Common myeloid progenitor, CD34-positive (primary cell): ENCODE data around the gene FBLN5.

ENCODE experiments used
- CTCF ChIA-PET: fragments of 350-600 bp; sonication (Branson Sonifier 250); formaldehyde crosslinking; loops from one replicate; lab custom pipeline; 2021; ENCODE audit warnings: antibody characterized with exemption; lab: Charles Lee
- POLR2A ChIA-PET: fragments of 350-600 bp; sonication (Branson Sonifier 250); formaldehyde crosslinking; loops from one replicate; lab custom pipeline; 2021; ENCODE audit warnings: antibody characterized with exemption; lab: Charles Lee
- DNase-seq, 3 donors: peaks; one replicate each; pipeline versions ENCODE4 v3.0.0 to v3.0.0-alpha.2; 2013
- H3K27ac ChIP-seq, 2 experiments: 1 replicate in 1 of 2; 2 replicates in 1 of 2; pipeline ENCODE4 v1.7.0; 2013; ENCODE audit warnings: inconsistent platforms in 2 of 2, low read length in 2 of 2, mild to moderate bottlenecking in 2 of 2, low read depth in 1 of 2, moderate library complexity in 1 of 2; ENCODE audit not compliant: severe bottlenecking in 2 of 2, insufficient read depth in 1 of 2, poor library complexity in 1 of 2
- H3K27me3 ChIP-seq, 5 experiments: replicated peaks in 2 of 5; 1 replicate in 3 of 5; 2 replicates in 2 of 5; pipeline versions ENCODE4 v1.6.1 to v1.7.0; 2013; ENCODE audit warnings: low read length in 4 of 5, mild to moderate bottlenecking in 2 of 5, moderate library complexity in 2 of 5, inconsistent platforms in 1 of 5; ENCODE audit not compliant: insufficient read depth in 5 of 5, control insufficient read depth in 4 of 5
- H3K36me3 ChIP-seq, 4 experiments: 1 replicate in 2 of 4; 2 replicates in 2 of 4; pipeline versions ENCODE4 v1.6.1 to v1.7.0; 2013; ENCODE audit warnings: low read length in 3 of 4, control low read depth in 1 of 4, mild to moderate bottlenecking in 1 of 4; ENCODE audit not compliant: control insufficient read depth in 4 of 4, insufficient read depth in 4 of 4
- H3K4me1 ChIP-seq, 4 experiments: 1 replicate in 3 of 4; 2 replicates in 1 of 4; pipeline versions ENCODE4 v1.6.1 to v1.7.1; 2013; ENCODE audit warnings: low read length in 3 of 4, mild to moderate bottlenecking in 3 of 4, control low read depth in 1 of 4, inconsistent platforms in 1 of 4, moderate library complexity in 1 of 4; ENCODE audit not compliant: control insufficient read depth in 4 of 4, insufficient read depth in 4 of 4; ENCODE audit errors: control extremely low read depth in 1 of 4
- H3K4me3 ChIP-seq, 7 experiments: 1 replicate in 4 of 7; 2 replicates in 3 of 7; pipeline versions ENCODE4 v1.5.1 to v1.7.0; 2013; ENCODE audit warnings: mild to moderate bottlenecking in 7 of 7, low read length in 6 of 7, moderate library complexity in 6 of 7, inconsistent platforms in 2 of 7, low read depth in 2 of 7, control low read depth in 1 of 7; ENCODE audit not compliant: insufficient read depth in 4 of 7, control insufficient read depth in 1 of 7; ENCODE audit errors: extremely low read depth in 1 of 7
- H3K9me3 ChIP-seq, 5 experiments: 1 replicate in 4 of 5; 2 replicates in 1 of 5; pipeline versions ENCODE4 v1.6.1 to v1.7.1; 2013; ENCODE audit warnings: low read length in 4 of 5, mild to moderate bottlenecking in 2 of 5, inconsistent platforms in 1 of 5, low read depth in 1 of 5, moderate library complexity in 1 of 5; ENCODE audit not compliant: control insufficient read depth in 4 of 5, insufficient read depth in 2 of 5; ENCODE audit errors: control extremely low read depth in 1 of 5
- whole genome bisulfite sequencing: methylation state at CpG from one replicate; pipeline ENCODE4 v1.1.5; 2013; ENCODE audit not compliant: insufficient coverage; 5-methylcytosine and 5-hydroxymethylcytosine counted together

FBLN5 gene

DNA sequence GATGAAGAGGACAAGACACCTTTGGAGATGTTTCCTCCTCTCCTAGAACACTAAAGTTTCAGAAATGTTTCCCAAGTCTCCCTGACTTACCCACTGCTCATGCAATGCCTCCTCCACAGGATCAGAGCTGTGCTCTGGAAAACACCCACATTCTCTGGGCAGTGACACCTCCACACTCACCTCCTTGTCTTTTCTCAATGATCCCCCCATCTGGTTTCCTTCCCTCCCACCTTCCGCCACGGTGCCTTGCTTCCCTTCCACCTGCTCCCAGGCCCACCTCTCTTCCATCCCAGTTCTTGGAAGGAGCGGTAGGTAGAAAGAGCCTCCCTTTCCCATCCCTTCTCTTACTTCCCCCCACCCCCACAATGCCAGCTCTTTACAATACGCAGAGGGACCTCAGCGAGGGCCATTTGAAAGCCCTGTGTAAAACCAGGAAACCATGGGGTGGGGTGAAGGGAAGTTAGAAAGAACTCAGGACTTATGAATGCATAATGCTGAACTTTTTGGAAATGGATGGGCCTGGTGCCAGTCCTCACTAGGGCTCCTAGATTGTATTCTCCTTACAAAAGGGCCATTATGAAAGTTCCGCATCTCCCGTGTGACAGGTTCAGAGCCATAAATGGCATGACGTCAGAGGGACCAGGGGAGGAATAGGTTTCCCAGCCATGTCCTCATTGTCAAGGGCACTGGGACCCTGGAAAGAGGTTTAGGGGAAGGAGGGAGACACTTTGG lies 12.8 kb downstream of the FBLN5 start:
- H3K4me3 ChIP-seq, result no peak overlapping the region
- H3K36me3 ChIP-seq, result no peaks in the 10 kb centered on the region
- no peaks in the 10 kb centered on the region for H3K4me1 ChIP-seq
- H3K9me3 ChIP-seq, result no peaks in the 10 kb centered on the region
- CTCF ChIA-PET, result no interaction called here
- H3K27me3 ChIP-seq, result no peaks in the 10 kb centered on the region
- no peak overlapping the region for H3K27ac ChIP-seq
- DNase-seq, result no peak
- WGBS, result 94% methylated on average over 5 of the region's 8 CpGs
- POLR2A ChIA-PET, result no interaction called here

DNA sequence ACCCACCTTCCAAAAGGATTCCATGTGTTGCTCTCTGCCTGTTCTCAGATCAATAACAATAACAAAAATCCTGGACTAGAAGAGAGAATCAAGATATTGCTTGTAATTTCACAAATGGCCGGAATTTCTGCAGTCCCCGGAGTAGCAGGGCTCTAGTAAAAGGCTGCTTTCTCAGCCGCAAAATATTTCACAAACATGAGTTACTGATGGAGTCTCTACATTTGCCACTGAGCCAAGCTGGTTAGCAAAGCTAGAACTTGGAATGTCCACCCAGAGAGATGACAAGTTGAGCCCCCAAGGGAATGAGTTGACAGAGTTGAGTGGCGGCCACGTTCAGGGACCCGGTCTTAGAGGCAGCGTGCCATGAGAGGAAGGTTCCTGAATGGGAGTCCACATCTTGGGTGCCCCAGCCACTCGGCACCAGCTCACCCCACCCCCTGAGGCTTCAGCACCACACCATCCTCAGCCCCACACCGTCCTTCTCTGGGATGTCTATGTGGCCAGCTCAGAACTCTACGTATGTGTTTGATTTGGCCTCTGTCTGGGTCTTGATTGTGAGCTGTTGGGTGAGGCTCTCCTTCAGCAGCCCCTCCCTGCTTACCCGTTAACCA lies 15.9 kb downstream of the FBLN5 start:
- Histone ChIP-seq H3K4me3 (no peak overlapping the region), H3K27ac (no peak overlapping the region), H3K9me3 (no peaks in the 10 kb centered on the region), H3K27me3 (no peaks in the 10 kb centered on the region), H3K4me1 (no peaks in the 10 kb centered on the region), H3K36me3 (no peaks in the 10 kb centered on the region)
- WGBS, result 94% methylated on average over 8 of the region's 11 CpGs
- POLR2A ChIA-PET, result no interaction called here
- CTCF ChIA-PET, result no interaction called here
- no peak for DNase-seq

DNA sequence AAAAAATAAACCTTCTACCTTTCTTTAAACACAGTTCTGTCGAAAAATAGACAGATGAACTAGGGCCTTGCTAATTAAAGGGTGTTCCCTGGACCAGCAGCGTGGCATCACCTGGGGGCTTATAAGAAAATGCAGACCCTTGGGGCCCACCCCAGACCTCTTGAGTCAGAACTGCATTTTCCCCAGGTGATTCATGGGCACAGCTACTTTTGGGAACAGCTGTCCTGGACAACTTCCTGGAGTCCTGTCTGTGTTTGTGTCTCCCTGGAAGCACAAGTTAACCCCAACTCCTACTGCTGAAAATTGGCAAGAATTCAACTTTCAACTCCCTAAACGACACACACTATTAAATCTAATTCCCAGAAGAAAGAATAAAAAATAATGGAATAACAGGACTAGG lies 17.8 kb downstream of the FBLN5 start:
- no peaks in the 10 kb centered on the region for H3K27me3 ChIP-seq
- no peak overlapping the region for H3K27ac ChIP-seq
- POLR2A ChIA-PET, result no interaction called here
- no peaks in the 10 kb centered on the region for H3K4me1 ChIP-seq
- H3K9me3 ChIP-seq, result no peaks in the 10 kb centered on the region
- CTCF ChIA-PET, result no interaction called here
- DNase-seq, result no peak
- no peak overlapping the region for H3K4me3 ChIP-seq
- WGBS, result 100% methylated on average over 2 of the region's 3 CpGs
- H3K36me3 ChIP-seq, result no peaks in the 10 kb centered on the region

DNA sequence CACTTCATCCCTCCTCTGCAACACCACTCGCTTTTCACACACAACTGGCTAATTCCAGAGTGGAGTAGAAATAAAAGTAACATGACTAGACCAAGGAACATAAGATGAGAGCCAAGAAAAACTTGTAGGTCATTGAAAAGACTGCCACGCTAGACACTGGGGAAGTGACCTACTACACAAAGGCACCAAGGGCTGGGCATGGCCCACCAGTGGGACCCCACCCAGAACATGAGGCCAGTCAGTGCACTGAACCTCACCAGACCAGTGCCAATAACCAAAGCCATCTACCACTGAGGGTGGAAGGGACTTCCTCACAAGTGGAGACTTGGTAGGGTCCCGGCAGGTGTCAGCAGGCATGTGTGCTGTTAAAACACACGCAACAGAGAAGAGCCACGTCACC lies 19.7 kb downstream of the FBLN5 start:
- H3K4me1 ChIP-seq, result no peaks in the 10 kb centered on the region
- 100% methylated on average over 3 of the region's 5 CpGs for WGBS
- no peaks in the 10 kb centered on the region for H3K9me3 ChIP-seq
- no peaks in the 10 kb centered on the region for H3K36me3 ChIP-seq
- H3K27ac ChIP-seq, result no peak overlapping the region
- CTCF ChIA-PET, result no interaction called here
- no peaks in the 10 kb centered on the region for H3K27me3 ChIP-seq
- H3K4me3 ChIP-seq, result no peak overlapping the region
- POLR2A ChIA-PET, result no interaction called here
- no peak for DNase-seq

DNA sequence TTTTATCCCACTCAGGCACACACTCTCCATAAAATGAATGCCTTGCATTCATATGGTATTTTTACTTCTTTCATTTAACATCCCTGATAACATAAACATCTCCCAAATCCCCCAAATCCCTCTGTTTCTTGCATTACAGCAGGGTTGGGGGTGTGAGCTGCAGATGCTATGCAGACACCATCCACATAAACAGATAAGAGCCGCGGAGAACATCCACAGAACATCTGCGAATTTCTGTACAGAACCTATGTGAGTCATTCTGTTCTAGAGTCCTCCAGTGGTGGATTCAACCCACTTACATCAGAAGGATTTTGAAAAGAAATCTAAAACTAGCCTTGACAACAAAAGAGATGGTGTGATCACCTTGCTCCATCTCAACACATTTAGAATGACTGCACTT lies 20.3 kb downstream of the FBLN5 start:
- WGBS, result 100% methylated on average over 3 of the region's 3 CpGs
- Histone ChIP-seq H3K36me3 (no peaks in the 10 kb centered on the region), H3K27me3 (no peaks in the 10 kb centered on the region), H3K27ac (no peak overlapping the region), H3K4me1 (no peaks in the 10 kb centered on the region), H3K9me3 (no peaks in the 10 kb centered on the region), H3K4me3 (no peak overlapping the region)
- CTCF ChIA-PET, result no interaction called here
- DNase-seq, result no peak
- POLR2A ChIA-PET, result no interaction called here

DNA sequence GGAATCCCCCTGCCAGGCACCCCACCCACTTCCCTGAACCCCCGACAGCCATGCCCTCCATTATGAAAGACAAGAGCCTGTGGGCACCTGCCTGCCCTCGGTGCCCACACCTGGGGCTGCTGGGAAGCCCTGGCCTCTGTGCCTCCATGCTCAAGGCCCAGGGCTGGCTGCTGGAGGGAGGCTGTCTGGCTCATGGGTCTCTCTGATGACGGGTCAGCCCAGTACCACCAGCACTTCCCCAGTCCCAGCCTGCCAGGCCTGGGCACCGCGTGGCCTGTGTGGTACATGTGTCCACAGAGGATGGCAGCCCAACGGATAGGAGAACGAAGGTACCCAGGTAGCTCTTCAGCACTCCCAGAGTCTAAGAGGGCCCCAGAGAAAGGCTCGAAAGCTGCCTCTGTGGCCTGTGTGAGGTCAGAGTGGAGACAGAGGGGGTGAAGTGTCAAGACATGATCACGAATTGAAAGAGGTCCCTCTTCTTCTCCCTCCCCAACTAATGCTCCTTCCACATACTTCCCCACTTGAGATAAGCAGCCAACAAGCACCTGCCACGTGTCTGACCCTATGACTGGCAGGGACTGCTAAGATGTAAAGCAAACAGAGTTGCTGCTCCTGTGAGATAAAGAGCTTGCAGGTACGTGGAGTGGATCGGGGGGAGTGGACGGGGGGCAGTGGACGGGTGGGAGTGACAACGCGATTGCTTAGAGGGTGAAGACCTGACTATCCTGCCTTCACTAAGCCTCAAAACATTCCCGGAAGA lies 21.2 kb downstream of the FBLN5 start:
- CTCF ChIA-PET, result no interaction called here
- Histone ChIP-seq H3K4me1 (no peaks in the 10 kb centered on the region), H3K36me3 (no peaks in the 10 kb centered on the region)

DNA sequence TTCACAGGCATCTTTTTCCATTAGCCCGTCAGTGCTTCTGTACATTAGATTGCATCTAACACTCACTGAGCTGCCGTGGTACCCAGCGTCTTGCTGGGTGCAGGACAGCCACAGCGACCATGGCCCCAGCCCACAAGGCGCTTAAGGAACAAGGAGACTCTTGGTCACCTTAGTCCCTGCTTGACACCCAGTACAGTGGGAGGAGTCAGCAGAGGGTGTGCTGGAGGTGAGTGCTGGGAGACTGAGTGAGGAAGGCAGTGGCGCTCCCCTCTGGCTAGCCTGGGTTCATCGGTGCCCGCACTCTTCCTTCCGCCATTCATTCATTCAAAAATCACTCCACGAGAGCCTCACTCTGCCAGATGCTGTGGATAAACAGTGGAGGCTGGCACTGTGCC lies 21.8 kb downstream of the FBLN5 start:
- CTCF ChIA-PET, result interaction anchor here (1.0 to 4.2 kb wide), 2 partner anchors 13 to 34 kb away, joined by 3 to 18 read pairs; no protein-coding TSS in a partner anchor
- Histone ChIP-seq H3K36me3 (no peaks in the 10 kb centered on the region), H3K9me3 (no peaks in the 10 kb centered on the region), H3K4me3 (no peak overlapping the region), H3K4me1 (no peaks in the 10 kb centered on the region), H3K27ac (no peak overlapping the region), H3K27me3 (no peaks in the 10 kb centered on the region)
- DNase-seq, result no peak
- 94% methylated on average over 6 of the region's 10 CpGs for WGBS
- POLR2A ChIA-PET, result no interaction called here

More for the DNA sequence above, 21.2 kb downstream of the FBLN5 start:
- no peaks in the 10 kb centered on the region for H3K9me3 ChIP-seq
- no peaks in the 10 kb centered on the region for H3K27me3 ChIP-seq
- DNase-seq, result no peak
- no peak overlapping the region for H3K4me3 ChIP-seq
- no peak overlapping the region for H3K27ac ChIP-seq
- WGBS, result 98% methylated on average over 11 of the region's 17 CpGs
- POLR2A ChIA-PET, result no interaction called here
